Measurements from ENCODE around the gene ZNF830. TPM values are rescaled to one million over a fixed set of nuclear protein-coding genes. Genes with fewer than 3 reads are reported as not detected.
"Not testable (repeated sequence)": the region's sequence is repeated elsewhere in the genome, so short reads cannot be mapped to it uniquely, and the experiment has no call there.

Gene ZNF830, protein sequence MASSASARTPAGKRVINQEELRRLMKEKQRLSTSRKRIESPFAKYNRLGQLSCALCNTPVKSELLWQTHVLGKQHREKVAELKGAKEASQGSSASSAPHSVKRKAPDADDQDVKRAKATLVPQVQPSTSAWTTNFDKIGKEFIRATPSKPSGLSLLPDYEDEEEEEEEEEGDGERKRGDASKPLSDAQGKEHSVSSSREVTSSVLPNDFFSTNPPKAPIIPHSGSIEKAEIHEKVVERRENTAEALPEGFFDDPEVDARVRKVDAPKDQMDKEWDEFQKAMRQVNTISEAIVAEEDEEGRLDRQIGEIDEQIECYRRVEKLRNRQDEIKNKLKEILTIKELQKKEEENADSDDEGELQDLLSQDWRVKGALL
- 12.4 and 16.1 TPM in 2 replicates for total RNA-seq (2014; rRNA removed; shearing (Covaris generic); ENCODE audit: low replicate concordance)

DNA sequence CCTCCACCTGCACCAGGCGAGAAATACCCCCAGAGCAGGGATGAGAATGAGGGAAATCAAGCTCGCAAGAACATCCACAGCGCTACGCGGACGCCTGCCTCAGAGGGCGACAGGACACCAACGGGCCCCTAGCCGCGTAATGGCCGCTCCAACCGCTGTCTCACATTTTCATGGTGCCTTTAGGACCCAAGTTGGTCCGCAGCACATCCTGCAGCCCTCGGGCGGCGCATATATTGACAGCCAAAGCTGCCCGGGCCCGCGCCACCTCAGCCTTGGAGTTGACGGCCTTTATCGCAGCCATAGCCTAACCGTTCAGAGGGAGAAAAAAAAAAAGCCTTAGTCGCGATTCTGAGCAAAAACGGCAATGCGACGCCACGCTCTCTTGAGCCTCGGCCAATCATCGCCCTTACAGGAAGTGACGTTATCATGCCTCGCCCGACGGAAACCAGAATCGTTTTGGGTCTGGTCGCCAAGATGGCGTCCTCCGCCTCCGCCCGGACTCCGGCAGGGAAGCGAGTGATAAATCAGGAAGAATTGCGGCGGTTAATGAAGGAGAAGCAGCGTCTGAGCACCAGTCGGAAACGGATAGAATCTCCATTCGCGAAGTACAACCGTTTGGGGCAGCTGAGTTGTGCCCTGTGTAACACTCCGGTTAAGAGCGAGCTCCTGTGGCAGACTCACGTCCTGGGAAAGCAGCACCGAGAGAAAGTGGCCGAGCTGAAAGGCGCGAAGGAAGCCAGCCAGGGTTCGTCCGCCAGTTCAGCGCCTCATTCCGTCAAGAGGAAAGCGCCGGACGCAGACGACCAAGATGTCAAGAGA, at the start of gene ZNF830, which contains the start of gene CCT6B:
Gene ZNF830, plus strand, starts transcription at position 448 of the 819 bp plus-strand sequence. Its CDS starts 27 bp downstream, at position 475.
Gene CCT6B, minus strand, starts transcription at position 368 of the 819 bp plus-strand sequence. Its CDS starts 67 bp downstream, at position 301.
- peak; percentile 91 for DNase-seq
- Histone ChIP-seq H3K9me3 (no peaks in the 10 kb centered on the region), H3K36me3 (peaks cover 38% of the 10 kb centered on the region), H3K27me3 (no peaks in the 10 kb centered on the region), H3K4me3 (peak within 1 kb of the TSS; percentile 83)

- no peaks in the 10 kb centered on the region for H3K27me3 ChIP-seq
- no peaks in the 10 kb centered on the region for H3K9me3 ChIP-seq
- H3K4me3 ChIP-seq: no peak overlapping the region
- no peak for DNase-seq
- no peaks in the 10 kb centered on the region for H3K36me3 ChIP-seq
These were observed 48.3 kb upstream of the ZNF830 start for GRCh38 chr17:34913001-34913400.

GRCh38 chr17:34916120-34916519, 45.2 kb upstream of the ZNF830 start:
- DNase-seq: no peak
- no peaks in the 10 kb centered on the region for H3K9me3 ChIP-seq
- no peaks in the 10 kb centered on the region for H3K36me3 ChIP-seq
- H3K27me3 ChIP-seq: no peaks in the 10 kb centered on the region
- no peak overlapping the region for H3K4me3 ChIP-seq

- no peak for DNase-seq
- H3K36me3 ChIP-seq: no peaks in the 10 kb centered on the region
- H3K9me3 ChIP-seq: no peaks in the 10 kb centered on the region
- H3K27me3 ChIP-seq: no peaks in the 10 kb centered on the region
- no peak overlapping the region for H3K4me3 ChIP-seq
These were observed 44.0 kb upstream of the ZNF830 start for GRCh38 chr17:34917381-34917780.

DNA sequence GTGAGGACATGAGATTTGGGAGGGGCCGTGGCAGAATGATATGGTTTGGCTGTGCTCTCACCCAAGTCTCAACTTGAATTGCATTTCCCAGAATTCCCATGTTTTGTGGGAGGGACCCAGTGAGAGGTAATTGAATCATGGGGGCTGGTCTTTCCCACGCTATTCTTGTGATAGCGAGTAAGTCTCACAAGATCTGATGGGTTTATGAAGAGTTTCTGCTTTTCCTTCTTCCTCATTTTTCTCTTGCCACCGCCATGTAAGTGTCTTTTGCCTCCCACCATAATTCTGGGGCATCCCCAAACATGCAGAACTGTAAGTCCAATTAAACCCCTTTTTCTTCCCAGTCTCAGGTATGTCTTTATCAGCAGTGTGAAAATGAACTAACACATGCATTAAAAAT, 40.7 kb upstream of the ZNF830 start:
- Histone ChIP-seq H3K9me3 (no peaks in the 10 kb centered on the region), H3K36me3 (no peaks in the 10 kb centered on the region), H3K4me3 (no peak overlapping the region), H3K27me3 (no peaks in the 10 kb centered on the region)
- no peak for DNase-seq

GRCh38 chr17:34926661-34927060, 34.7 kb upstream of the ZNF830 start:
- Histone ChIP-seq H3K9me3 (no peaks in the 10 kb centered on the region), H3K27me3 (no peaks in the 10 kb centered on the region; the same call in 1 of the 2 replicates), H3K36me3 (no peaks in the 10 kb centered on the region), H3K4me3 (no peak overlapping the region)
- DNase-seq: no peak

- DNase-seq: no peak
- peaks cover 3% of the 10 kb centered on the region; the same call in 1 of the 2 replicates for H3K27me3 ChIP-seq
- no peaks in the 10 kb centered on the region for H3K36me3 ChIP-seq
- no peak overlapping the region for H3K4me3 ChIP-seq
- no peaks in the 10 kb centered on the region for H3K9me3 ChIP-seq
These were observed 31.1 kb upstream of the ZNF830 start for GRCh38 chr17:34930283-34930682.

- not testable (repeated sequence) for H3K36me3 ChIP-seq, H3K4me3 ChIP-seq, H3K27me3 ChIP-seq, DNase-seq, H3K9me3 ChIP-seq
These were observed 10.6 kb upstream of the ZNF830 start for GRCh38 chr17:34950780-34951179.

- no peak overlapping the region for H3K4me3 ChIP-seq
- no peak for DNase-seq
- no peaks in the 10 kb centered on the region for H3K27me3 ChIP-seq
- no peaks in the 10 kb centered on the region for H3K9me3 ChIP-seq
- peaks cover 11% of the 10 kb centered on the region for H3K36me3 ChIP-seq
These were observed 2.9 kb upstream of the ZNF830 start for GRCh38 chr17:34958438-34958837.

DNA sequence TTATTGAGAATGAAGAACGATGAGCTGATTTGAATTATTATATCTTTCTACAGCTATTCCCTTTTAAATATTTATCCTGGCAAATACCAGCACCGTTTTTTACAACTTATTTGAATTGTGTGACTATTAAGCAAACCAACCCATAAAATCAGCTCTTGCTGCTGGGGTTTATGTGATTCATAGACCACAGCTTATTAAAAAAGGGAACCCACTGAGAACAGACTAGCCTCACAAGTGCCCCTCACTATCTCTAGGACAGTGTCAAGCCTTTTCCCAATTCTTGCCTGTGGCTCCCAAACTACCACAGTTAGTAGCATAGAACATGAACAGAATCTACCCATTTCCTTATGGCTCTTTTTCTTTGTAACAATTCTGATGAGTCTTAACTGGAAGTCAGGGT, 12.8 kb downstream of the ZNF830 start:
- DNase-seq: no peak
- no peaks in the 10 kb centered on the region for H3K27me3 ChIP-seq
- no peaks in the 10 kb centered on the region for H3K9me3 ChIP-seq
- no peak overlapping the region for H3K4me3 ChIP-seq
- no peaks in the 10 kb centered on the region for H3K36me3 ChIP-seq

DNA sequence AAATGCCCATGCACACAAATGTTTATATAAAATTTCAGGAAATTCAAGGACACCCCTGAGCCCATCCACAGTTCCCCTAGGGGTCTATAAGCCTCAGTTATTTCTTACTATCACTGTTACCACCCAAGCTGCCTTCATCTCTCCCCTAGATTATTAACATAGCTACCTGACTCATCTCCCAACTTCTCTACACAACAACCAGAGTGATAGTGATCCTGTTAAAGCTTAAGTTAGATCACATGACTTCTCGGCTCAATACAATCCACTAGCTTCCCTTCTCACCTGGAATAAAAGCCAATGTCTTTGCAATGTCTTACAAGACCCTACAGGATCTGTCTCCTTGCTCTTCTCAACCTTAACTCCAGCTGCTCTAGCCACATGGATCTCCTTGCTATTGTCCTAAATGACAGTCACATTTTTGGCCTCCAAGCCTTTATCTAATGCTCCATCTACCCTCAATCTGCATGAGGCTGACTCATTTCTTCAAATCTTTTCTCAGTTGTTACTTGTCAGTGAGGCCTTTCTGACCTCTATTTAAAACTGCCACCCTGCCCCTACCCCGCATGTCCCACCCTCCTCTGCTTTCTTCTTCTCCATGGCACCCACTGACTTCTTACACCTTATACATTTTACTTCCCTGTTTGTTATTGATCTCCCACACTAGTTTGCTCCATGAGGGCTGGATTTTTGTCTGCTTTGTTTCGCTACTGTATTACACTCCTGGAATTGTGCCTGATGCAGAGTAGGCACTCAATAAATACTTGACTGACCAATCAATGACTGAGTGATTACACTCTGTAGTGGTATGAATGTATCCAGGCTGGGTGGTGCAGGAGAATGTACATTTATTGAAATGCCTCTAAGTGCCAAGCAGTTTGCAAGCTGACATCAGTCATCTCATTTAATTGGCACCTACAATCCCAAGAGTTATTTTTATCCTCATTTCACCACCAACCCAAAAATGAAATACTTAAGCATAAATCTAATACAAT, 13.8 kb downstream of the ZNF830 start:
- no peak overlapping the region for H3K4me3 ChIP-seq
- H3K36me3 ChIP-seq: no peaks in the 10 kb centered on the region
- H3K27me3 ChIP-seq: no peaks in the 10 kb centered on the region
- no peaks in the 10 kb centered on the region for H3K9me3 ChIP-seq
- DNase-seq: no peak

- peaks cover 13% of the 10 kb centered on the region for H3K36me3 ChIP-seq
- no peaks in the 10 kb centered on the region for H3K27me3 ChIP-seq
- no peaks in the 10 kb centered on the region for H3K9me3 ChIP-seq
- DNase-seq: no peak
- H3K4me3 ChIP-seq: no peak overlapping the region
These were observed 17.8 kb downstream of the ZNF830 start for GRCh38 chr17:34979153-34979552.

- peaks cover 14% of the 10 kb centered on the region for H3K36me3 ChIP-seq
- peak overlapping the region; percentile 96 for H3K4me3 ChIP-seq
- H3K27me3 ChIP-seq: no peaks in the 10 kb centered on the region
- DNase-seq: no peak
- H3K9me3 ChIP-seq: no peaks in the 10 kb centered on the region
These were observed 18.5 kb downstream of the ZNF830 start for GRCh38 chr17:34979650-34980352.

GRCh38 chr17:34980353-34980680, 19.0 kb downstream of the ZNF830 start, which contains the start of gene LIG3:
Gene LIG3 (plus strand): TSS chr17:34980512. CDS start chr17:34983006, 2,494 bp downstream.
- Histone ChIP-seq H3K9me3 (no peaks in the 10 kb centered on the region), H3K36me3 (peaks cover 19% of the 10 kb centered on the region), H3K4me3 (peak within 1 kb of the TSS; percentile 96), H3K27me3 (no peaks in the 10 kb centered on the region)
- peak; percentile 96 for DNase-seq

DNA sequence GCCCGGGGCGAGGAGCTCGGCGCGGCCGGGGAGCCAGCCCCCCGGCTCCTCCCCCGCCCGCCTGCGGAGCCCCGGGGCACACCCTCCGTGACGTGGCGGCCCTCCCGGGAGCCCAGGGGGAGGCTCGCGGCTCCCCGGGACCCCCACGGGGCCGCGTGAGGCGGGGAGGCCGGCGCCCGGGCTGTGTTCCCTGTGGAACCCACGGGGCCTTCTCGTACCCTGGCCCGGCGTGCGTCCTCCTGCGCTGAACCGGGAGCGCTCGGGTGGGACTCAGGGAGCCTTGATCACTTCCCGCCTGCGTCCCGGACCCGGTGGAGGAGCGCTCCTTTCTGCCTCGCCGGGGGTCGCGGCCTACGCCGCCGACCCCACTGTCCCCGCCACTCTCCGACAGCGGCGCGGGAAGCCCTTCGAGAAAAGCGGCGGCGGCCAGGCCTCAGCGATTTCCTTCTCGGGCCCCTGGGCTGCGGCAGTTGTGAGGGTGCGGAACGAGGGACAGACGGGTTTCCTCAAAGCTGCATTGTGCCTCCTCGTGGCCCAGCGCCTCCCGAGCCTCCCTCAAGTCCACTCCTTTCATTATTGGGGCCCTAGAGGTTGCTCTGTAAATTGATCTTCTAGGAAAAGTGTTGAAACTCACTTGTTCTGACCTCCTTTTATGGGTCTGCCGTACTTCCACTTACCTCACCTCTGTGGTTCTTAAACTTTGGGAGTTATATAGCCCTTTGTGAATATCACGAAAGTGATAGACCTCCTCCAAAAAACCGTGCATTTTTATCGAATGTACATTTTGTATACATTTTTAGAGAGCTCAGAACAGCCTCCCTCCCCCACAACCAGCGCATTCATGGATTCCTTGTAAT, 19.6 kb downstream of the ZNF830 start:
- Histone ChIP-seq H3K9me3 (no peaks in the 10 kb centered on the region), H3K36me3 (peaks cover 24% of the 10 kb centered on the region), H3K4me3 (peak overlapping the region; percentile 96), H3K27me3 (no peaks in the 10 kb centered on the region)
- DNase-seq: peak; percentile 81
